NK-92 treated with Interleukin-12 subunit alpha and Interleukin-12 subunit beta, amount 100 ng/mL, for 24 hours (cell line): Measurements from ENCODE around the gene HOXA2.

Experiments used
- DNase-seq: peaks from one replicate; lab custom pipeline; 2025; lab: John Stamatoyannopoulos, UW

HOXA2 gene

DNA sequence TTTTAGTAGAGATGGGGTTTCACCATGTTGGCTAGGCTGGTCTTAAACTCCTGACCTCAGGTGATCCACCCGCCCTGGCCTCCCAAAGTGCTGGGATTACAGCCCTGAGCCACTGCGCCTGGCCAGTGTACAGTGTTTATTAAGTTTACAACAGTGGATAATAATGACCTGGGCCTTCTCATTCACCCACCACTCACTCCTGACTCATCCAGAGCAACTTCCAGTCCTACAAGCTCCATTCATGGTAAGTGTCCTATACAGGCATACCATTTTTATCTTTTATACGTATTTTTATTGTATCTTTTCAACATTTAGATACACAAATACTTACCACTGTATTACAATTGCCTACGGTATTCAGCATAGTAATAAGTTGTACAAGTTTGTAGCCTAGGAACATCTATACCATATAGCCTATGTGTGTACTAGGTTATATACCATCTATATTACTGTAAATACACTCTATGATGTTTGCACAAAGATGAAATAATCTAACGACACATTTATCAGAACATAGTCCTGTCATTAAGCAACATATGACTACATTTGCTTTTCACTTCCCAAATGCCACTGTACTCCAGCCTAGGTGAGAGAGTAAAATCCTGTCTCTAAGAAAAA, 23.8 kb downstream of the HOXA2 start:
- DNase-seq, result no peak

DNA sequence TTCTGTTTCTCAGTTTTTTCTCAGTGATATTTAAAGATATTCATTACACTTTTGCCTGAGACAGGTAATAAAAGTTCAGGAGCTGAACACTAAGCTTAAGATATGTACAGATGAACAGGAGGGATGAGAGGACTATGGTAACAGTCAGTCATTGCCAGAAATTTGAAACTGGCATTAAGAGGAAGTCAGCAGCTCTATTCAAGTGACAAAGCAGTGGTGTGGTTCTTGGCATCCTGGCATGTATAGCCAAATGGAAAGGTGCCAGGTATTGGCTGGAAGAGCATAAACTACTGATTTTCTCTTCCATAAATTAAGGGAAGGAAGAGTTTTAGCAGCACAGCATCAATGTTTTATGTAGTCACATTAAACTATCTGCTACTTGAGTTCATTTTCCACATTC, 29.4 kb downstream of the HOXA2 start:
- DNase-seq, result no peak

DNA sequence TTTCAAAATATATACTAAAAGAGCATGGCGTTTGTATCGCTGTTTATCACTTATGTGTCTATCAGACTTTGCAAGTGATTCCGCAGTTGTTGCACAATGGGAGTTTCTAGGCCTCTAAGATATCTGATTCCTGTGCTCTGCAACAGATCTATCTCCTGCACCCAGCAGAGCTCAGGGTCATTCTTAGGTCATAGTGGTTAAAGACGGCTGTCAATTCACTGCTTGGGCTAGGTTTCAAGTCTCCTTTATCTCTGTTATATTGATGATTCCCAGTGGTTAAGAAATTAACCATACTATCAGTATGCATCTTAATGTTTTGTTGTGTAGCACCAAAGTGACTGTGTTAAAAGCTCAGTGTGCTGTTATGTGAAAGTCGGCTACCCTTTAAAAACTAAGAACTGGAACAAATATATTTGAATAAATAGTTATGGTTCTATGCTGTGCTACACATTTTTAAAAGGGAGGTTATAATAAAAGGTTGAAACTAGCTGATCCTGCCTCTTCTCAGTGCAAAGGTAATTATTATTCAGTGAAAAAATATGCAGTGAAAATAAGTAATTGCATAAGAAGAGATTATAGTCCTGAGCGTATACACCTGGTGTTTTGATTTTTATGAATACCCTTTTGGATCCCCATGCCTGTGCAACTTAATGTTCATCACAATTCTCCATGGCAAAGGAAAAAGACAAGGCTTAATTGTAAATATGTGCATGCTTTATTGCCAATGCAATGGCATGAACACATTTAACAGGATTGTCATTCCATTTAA, 30.7 kb downstream of the HOXA2 start:
- no peak for DNase-seq

DNA sequence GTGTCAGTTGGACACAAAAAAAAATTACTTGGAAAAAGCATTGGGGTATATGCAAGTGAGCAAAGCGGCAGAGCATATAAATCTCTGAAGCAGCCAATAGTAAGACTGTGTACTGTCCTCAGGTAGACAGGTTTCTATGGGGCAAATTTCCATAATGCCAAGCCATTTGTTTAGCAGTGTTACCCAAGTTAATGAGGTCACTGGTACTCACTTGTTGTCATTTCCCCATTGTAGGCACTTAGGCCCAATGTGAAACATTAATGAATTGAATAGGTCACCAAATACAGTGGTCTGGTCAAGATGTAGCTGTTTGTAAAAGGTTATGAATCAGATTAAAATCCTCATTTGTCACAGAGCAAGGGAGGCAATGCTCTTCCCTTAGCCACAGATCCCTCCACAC, 34.2 kb downstream of the HOXA2 start:
- DNase-seq, result no peak

DNA sequence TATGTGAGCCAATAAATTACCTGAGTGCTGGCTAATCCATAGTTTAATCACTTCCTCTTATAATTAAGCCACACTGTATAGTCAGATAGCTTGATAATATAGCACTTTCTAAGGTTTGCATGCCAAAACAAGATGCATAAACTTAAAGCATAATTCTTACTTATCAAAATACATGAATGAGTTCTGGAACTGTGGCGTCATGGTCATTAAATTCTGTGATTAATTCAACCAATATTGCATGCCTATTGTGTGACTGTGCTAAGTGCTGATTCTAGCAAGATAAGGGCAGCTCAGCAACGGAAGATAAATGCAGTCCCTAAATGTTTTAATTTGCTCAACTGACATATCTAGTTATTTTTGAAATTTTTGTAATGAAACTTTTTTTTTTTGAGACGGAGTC, 36.3 kb downstream of the HOXA2 start:
- DNase-seq, result no peak

DNA sequence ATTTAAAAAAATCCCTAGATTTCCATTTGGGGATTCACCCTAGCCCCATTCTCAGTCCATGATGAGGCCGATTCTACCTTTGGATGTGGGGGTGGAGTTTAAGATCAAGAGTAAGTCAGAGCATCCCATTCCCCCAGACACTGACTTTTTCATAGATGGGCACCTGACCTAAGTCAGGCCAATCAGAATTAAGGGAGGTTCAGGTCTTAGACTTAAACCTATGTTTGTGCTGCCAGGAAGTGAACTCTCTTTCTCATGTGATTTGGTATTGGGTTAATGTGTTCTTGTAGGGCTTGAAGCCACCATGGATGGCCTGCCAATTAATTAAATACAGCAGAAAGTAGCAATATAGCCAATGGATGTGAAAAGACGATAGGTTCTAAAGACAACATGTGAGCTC, 36.8 kb downstream of the HOXA2 start:
- no peak for DNase-seq

DNA sequence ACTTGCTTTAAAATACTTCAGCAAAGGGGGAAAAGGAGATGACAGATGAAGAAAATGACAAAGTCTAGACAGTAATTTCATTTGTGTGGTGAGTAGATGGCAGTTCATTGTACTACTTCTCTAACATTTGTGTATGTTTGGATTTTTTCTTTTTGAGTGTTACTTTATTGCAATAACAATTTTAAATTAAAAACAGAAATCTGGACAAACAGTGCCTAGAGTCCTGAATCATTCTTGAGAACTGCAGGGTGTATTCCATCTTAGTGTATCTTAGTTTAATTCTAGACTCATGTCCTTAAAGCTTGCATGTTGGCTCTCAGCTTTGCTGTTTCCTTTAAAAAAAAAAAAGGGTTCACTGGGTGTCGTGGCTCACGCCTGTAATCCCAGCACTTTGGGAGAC, 37.8 kb downstream of the HOXA2 start:
- no peak for DNase-seq

DNA sequence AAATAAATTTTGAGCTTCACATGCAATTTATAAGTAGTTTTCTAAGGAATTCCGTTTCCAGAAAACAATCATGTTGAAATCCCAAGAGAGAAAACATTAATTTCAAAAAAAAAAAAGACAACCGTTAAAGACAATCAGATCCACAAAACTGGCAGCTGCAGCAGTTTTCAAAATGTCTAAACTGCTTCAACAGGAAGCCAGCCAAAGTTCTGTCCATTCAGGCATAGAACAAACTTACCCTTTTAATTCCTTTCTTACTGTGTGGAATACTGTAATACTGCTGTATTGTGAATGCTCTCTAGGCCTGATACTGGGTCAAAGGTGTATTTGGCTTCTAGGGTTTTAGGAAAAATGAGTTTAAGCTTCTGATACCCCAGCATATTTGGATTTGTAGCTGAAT, 38.3 kb downstream of the HOXA2 start:
- DNase-seq, result no peak

DNA sequence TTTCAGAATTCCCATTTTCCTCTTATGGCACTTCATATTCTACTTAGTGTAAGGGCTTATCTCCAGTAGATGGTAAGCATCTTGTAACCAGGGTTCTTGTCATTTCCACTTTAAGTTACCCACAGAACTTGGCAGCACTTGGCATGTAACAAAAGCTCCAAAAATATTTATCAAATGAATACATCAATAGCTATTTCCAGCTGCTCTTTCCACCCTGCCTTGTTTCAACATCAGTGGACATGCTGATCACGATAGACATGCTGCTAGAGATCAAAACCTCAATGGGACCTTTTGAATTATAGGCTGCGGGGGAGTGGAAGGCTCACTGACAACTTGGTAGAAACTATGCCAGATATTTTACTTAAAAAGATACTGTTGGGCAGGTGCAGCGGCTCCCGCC, 39.5 kb downstream of the HOXA2 start:
- DNase-seq, result no peak

DNA sequence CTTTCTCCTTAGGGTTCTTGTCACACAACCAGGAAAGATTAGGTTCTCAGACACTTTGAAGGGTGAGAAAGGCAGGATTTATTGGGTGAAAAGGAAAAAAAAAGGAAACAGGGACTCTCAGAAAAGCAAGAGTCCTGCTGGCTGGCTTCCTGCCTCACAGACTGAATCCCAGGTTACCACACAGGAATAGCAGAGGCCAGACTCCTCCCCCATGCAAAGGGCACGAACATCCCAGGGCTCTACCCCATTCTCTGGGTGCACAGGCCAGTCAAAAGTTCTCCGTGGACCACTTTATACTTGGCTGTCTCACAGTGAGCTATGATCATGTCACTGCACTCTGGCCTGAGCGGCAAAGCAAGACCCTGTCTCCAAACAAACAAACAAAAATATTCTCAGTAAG, 49.3 kb downstream of the HOXA2 start:
- DNase-seq, result no peak

DNA sequence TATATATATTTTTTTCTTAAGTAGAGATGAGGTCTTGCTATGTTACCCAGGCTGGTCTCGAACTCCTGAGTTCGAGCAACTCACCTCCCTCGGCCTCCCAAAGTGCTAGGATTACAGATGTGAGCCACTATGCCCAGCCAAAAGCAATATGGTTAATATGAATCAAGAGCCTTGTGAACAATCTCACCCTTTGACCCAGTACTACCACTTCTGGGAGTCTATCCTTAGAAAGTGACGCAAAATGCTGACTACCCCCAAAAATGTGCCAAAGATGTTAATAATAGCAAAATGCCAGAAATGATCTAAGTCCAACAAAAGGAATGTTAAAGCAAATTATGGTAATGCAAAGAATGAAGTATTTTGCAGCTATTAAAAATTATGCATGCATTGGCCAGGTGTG, 51.0 kb downstream of the HOXA2 start:
- no peak for DNase-seq
